GM18511 (cell line): ENCODE results near the gene MBD3.

Experiments
- ATAC-seq: cut with Tn5 transposase; IDR thresholded peaks from one replicate; pipeline ENCODE4 v1.9.1; 2021; ENCODE audit warnings: mild to moderate bottlenecking, moderate library complexity; ENCODE audit not compliant: unreplicated experiment

The MBD3 gene

GRCh38 chr19:1574354-1575136 is 18.1 kb downstream of the MBD3 start:
- ATAC-seq, result no peak

DNA sequence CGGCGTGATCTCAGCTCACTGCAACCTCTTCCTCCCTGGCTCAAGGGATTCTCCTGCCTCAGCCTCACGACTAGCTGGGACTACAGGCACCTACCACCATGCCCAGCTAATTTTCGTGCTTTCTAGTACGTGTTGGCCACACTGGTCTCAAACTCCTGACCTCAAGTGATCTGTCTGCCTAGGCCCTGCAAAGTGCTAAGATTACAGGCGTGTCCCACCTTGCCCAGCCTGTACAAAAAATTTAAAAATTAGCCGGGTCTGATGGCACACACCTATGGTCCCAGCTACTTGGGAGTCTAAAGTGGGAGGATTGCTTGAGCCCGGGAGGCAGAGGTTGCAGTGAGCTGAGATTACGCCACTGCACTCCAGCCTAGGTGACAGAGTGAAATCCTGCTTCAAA is 19.9 kb downstream of the MBD3 start:
- no peak for ATAC-seq

GRCh38 chr19:1571358-1571757 is 21.3 kb downstream of the MBD3 start:
- ATAC-seq, result no peak

- no peak for ATAC-seq
These were observed 21.8 kb downstream of the MBD3 start for GRCh38 chr19:1570836-1571235.

DNA sequence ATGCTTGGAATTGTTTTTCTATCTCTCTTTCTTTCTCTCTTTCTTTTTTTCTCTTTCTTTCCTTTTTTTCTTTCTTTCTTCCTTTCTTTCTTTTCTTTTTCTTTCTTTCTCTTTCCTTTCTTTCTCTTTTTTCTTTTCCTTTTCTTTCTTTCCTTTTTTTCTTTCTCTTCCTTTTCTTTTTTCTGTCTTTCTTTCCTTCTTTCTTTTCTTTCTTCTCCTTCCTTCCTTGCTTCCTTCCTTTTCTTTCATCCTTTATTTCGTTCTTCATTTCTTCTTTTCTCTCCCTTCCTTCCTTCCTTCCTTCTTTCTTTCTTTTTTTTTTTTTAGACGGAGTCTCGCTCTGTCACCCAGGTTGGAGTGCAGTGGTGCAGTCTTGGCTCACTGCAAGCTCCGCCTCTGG is 22.7 kb downstream of the MBD3 start:
- no peak for ATAC-seq

GRCh38 chr19:1568320-1569019 is 24.2 kb downstream of the MBD3 start, which contains the start of gene MEX3D:
TSS of gene MEX3D (minus strand) at chr19:1568325. CDS start at chr19:1568058, 267 bp downstream.
- no peak for ATAC-seq

DNA sequence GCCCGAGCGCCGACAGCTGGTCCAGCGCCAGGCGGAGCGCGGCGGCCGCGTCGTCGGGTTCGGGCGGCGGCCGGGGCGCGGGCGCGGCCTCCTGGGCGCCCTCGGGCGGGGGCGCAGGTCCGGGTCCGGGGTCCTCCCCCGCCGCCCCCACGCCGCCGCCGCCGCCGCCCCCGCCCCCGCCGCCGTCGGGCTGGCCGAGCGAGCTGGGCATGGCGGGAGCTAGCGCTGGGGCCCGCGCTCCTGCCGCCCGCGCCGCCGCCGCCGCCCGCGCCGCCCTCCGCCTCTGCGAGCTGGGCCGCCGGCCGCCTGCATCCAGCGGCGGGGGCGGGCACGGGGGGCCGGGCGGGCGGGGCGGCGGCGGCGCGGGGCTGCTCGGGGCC is 24.8 kb downstream of the MBD3 start:
- ATAC-seq, result no peak

DNA sequence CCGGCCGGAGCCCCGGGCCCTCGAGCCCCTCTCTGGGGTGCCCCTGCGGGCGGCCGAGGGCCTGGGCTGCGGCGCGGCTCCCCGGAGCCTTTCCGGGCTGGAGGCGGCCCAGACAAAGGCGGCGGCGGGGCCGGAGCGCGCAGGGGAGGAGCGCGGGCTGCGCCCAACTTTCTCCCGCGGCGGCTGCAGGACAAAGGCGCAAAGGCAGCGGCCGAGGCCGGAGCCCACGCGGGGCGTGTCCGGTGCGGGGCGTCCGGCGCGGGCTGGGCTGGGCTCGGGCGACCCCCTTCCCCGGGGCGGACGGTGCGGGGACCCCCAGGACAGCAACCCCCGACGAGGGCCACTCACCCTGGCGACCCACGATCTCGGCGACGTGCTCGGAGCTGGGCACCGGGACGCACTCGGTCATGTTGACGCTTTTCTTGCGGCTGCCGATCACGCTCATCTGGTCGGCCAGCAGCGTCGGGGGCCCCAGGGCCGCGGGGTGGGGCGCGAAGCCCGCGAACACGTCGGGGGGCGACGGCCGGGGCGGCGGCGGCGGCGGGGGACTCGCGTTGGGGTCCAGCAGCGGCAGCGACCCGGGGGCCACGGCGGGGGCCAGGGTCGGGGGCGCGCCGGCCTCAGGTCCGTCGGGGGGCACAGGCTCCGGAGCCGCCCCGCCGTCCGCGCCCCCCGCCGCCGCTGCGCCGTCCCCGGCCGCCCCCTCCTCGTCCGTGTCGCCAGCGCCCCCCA is 25.4 kb downstream of the MBD3 start:
- ATAC-seq, result no peak

- no peak for ATAC-seq
These were observed 26.1 kb downstream of the MBD3 start for GRCh38 chr19:1566392-1567115.

DNA sequence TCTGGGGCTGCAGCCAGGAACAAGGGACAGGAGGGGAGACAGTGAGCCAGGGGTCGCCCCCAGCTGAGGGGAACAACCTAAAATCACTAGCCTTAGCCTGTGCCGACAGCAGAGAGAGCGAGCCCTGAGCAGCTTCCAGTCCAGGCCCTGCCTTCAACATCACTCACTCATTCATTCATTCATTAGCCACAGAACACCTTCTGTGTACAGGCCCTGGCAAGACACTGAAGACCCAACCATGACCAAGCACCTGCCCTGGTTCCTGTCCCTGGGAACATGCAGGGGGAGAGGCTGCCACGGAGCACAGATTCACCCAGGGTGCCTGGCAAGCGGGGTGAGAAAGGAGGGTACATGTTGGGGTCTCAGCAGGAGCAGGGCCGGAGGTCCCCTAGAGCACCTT is 29.4 kb downstream of the MBD3 start:
- ATAC-seq, result no peak

- ATAC-seq, result no peak
These were observed 31.3 kb downstream of the MBD3 start for GRCh38 chr19:1561236-1561842.

- ATAC-seq, result no peak
These were observed 32.3 kb downstream of the MBD3 start for GRCh38 chr19:1560286-1560882.

DNA sequence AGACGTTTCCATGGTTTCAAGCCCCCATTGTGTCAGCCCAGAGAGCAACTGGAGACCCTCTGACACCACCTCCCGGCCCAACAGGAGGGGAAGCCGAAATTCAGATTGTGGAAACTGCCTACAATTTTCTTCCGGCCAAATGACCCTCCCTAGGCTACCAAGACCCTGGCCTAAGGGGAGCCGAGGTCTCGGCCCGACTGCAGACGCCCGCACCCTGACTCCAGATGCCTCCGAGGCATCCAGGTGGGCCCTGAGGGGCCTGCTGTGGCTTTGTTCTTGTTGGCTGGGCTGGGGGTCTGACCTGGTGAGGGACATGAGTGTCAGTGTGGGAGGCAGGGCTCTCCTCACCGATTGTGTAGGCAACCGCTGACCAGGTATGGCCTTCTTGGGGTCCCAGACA is 34.1 kb downstream of the MBD3 start:
- ATAC-seq, result no peak

GRCh38 chr19:1556390-1557070 is 36.1 kb downstream of the MBD3 start:
- no peak for ATAC-seq

- ATAC-seq, result no peak
These were observed 36.9 kb downstream of the MBD3 start for GRCh38 chr19:1555487-1556389.

- no peak for ATAC-seq
These were observed 37.7 kb downstream of the MBD3 start for GRCh38 chr19:1554968-1555367.

- ATAC-seq, result no peak
These were observed 39.2 kb downstream of the MBD3 start for GRCh38 chr19:1553415-1553814.
